Dermis blood vessel endothelial cell (primary cell): ENCODE data around the gene IER2. TPM values are rescaled to one million over a fixed set of nuclear protein-coding genes. Genes with fewer than 3 reads are reported as not detected.
"Not testable (repeated sequence)": the region's sequence is repeated elsewhere in the genome, so short reads cannot be mapped to it uniquely, and the experiment has no call there.

Experiments
- DNase-seq: peaks from one replicate; pipeline ENCODE4 v3.0.0; 2010
- total RNA-seq: library from RNA; depleted of rRNA; stranded (reverse); fragments of >200 nt; gene quantifications from 2 replicates; pipeline ENCODE4 v1.2.3, GENCODE V29; 2014

The IER2 gene
- total RNA-seq, 1 donor from 2014 or later: 30.8 TPM

- no peak for DNase-seq
Observed at GRCh38 chr19:13138916-13139198, 11.4 kb upstream of the IER2 start.

GRCh38 chr19:13139633-13140311, 10.4 kb upstream of the IER2 start:
- no peak for DNase-seq

- peak; percentile 56 for DNase-seq
Observed at GRCh38 chr19:13146763-13147563, 3.2 kb upstream of the IER2 start.

GRCh38 chr19:13149173-13149627, 1.0 kb upstream of the IER2 start:
- not testable (repeated sequence) for DNase-seq

GRCh38 chr19:13149628-13150186, 504 bp upstream of the IER2 start:
- DNase-seq: peak; percentile 77

- DNase-seq: peak; percentile 42
Observed at GRCh38 chr19:13150931-13151604, 857 bp downstream of the IER2 start.

GRCh38 chr19:13151605-13152355, 1.6 kb downstream of the IER2 start:
- peak; percentile 98 for DNase-seq

GRCh38 chr19:13152356-13152973, 2.3 kb downstream of the IER2 start:
- no peak for DNase-seq

- peak; percentile 96 for DNase-seq
Observed at GRCh38 chr19:13152974-13153568, 2.9 kb downstream of the IER2 start.

GRCh38 chr19:13153569-13154240, 3.5 kb downstream of the IER2 start:
- peak; percentile 62 for DNase-seq

GRCh38 chr19:13154241-13154778, 4.1 kb downstream of the IER2 start:
- peak; percentile 93 for DNase-seq

GRCh38 chr19:13154911-13155471, 4.8 kb downstream of the IER2 start:
- DNase-seq: peak; percentile 80

GRCh38 chr19:13155472-13156359, 5.5 kb downstream of the IER2 start:
- DNase-seq: peak; percentile 88

GRCh38 chr19:13159713-13160112, 9.5 kb downstream of the IER2 start:
- no peak for DNase-seq

- DNase-seq: no peak
Observed at GRCh38 chr19:13160557-13160956, 10.3 kb downstream of the IER2 start.

GRCh38 chr19:13162724-13163608, 12.8 kb downstream of the IER2 start:
- peak; percentile 99 for DNase-seq

- DNase-seq: peak; percentile 74
Observed at GRCh38 chr19:13163609-13164342, 13.6 kb downstream of the IER2 start.
